Measurements from ENCODE around the gene SPR.

Gene SPR

DNA sequence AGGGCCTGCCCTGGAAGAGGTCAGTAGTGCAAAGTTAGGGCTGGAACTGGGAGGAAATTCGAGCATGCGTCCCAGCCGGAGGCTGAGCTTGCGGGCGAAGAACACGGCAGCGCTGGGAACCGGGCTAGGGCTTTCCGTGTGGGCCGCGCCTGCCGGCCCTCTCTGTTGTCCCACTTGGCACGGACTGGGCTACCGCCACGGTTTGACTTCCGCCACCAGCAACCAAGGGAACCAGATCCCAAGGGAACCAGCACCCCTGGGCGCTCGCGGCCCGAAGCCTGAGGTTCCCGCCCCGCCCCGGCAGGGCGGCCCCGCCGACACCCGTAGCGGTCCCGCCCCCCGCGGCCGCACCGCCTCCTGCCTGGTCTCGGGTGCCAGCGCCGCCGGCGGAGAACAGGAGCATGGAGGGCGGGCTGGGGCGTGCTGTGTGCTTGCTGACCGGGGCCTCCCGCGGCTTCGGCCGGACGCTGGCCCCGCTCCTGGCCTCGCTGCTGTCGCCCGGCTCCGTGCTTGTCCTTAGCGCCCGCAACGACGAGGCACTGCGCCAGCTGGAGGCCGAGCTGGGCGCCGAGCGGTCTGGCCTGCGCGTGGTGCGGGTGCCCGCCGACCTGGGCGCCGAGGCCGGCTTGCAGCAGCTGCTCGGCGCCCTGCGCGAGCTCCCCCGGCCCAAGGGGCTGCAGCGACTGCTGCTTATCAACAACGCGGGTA, at the start of gene SPR:
SPR (plus strand) TSS at position 377 of the 708 bp plus-strand sequence; CDS start at position 402, 25 bp downstream.
- peak; percentile 9 to 26 for DNase-seq (ENCODE audit: low read depth in 2 of 2)

DNA sequence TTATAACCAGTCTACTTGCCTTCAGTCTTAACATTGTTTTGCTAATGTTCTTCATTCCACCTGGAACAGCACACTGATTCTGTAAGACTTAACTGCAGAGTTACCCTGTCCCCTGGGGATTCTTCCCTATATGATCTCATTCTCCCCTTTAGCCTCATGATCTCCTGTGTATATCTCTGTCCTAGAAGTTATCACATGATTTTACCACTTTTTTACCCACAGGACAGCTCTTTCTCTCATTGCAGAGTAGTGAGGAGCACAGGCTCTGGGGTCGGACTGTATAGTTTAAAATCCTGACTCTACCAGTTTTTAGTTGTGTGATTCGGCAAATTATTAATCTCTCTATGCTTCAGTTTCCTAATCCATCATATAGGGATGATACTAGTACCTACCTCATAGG, 47.1 kb upstream of the SPR start:
- DNase-seq (ENCODE audit: low read depth in 2 of 2): no peak

DNA sequence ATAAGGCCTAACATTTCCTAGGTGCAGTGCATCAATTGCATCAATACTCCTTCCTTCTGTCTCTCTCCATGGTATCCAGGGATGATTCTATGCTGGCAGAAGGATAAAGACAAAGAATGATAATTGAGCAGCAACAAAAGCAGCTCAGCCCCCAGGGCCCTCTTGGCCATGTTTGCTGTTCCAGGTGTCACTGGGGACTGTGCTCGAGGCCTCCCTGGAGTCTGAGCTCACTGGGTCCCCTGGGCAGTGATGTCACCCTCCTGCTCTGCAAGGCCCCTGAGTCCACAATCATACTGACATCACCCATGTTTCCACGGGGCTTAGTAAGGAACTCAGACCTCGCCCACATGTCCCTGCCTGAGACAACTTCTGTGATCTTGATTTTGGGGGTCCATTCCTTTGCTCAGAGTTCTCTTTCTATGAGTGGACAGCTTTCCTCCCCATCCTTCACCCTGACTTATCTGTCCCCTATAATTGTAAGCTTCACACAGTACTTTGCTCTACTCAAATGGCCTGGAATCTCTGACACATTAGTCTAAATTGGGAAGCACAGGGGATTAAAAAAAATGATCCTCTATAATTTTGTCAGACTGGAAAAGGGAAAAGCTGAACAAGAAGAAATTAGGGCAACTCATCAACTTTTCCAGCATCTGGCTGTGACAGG, 45.6 kb upstream of the SPR start:
- DNase-seq (ENCODE audit: low read depth in 2 of 2): no peak

DNA sequence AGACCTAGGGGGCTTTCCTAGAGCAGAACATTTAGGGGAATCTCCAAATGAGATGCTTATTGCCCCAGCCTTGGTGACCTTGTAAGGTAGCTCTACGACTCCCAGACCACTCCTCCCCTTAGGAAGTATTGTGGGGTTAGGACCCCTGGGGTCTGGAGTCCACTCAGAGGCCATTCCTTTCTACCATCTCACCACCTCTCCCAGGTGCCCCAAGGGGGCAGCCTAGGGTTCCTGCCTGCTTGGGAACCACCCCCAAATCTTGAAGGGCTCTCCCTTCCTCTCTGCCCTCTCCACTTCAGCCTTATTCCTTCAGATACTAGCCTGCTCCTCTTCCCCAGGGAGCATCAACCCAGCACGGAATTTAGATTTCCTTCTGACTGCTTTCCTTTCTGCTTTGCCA, 43.9 kb upstream of the SPR start:
- no peak for DNase-seq (ENCODE audit: low read depth in 2 of 2)

DNA sequence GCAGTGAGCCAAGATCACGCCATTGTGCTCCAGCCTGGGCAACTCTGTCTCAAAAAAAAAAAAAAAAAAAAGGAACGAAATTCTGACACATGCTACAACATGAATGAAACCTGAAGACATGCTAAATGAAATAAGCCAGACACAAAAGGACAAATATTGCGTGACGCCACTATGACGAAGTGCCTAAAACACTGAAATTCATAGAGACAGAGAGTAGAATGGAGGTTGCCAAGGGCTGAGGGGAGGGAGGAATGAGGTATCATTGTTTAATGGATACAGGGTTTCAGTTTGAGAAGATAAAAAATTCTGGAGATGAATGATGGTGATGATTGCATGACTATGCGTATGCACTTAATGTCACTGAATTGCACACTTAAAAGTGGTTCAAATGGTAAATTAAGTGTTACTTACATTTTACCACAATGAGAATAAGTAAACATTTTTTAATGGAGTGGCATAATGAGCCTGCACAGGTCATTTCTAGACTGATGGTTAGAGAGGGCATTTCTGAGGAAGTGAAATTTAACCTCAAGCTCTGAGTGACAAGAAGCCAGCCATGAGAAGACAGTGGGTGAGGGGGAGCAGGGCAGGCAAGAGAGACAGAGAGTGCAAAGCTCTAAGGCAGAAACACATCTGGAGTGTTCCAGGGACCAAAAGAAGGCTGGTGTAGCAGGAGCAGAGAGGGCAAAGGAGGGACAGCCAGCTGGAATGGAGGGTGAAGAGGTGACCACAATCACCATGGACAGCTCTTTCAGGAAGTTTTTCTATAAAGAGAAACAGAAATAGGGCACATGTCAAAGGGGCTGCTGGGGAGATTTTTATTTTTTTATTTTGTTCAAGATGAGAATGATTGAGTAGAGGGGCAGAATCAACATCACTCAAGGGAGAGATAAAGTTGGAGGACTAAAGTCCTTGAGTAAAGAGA, 40.8 kb upstream of the SPR start:
- DNase-seq (ENCODE audit: low read depth in 2 of 2): no peak

DNA sequence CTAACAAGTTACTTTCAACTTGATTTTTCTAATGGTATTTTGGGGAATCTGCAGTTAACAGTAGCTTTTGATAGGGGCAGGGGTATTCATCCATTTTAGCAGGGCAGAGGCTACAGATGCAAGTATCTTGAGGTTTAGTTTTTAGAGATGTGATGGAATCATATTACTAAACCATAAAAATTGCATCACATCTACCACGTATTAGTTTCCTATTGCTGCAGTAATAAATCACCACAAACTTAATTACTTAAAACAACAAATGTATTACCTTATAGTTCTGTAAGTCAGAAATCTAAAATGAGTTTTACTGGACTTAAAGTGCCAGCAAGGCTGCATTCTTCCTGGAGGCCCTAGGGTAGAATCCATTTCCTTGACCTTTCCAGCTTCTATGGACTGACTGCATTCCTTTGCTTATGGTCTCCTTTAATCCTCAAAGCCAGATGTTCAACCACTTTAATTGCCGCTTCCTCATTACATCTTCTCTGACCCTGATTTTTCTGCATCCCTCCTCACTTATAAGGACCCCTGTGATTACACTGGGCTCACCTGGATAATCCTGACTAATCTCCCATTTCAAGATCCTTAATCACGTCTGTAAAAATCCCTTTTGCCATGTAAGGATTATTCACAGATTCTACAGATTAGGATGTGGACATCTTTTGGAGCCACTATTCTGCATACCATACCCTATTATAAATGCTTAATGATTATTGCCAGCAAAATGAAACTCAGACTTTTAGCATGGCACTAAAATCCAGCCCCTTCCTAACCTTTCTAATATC, 39.5 kb upstream of the SPR start:
- DNase-seq (ENCODE audit: low read depth in 2 of 2): no peak

DNA sequence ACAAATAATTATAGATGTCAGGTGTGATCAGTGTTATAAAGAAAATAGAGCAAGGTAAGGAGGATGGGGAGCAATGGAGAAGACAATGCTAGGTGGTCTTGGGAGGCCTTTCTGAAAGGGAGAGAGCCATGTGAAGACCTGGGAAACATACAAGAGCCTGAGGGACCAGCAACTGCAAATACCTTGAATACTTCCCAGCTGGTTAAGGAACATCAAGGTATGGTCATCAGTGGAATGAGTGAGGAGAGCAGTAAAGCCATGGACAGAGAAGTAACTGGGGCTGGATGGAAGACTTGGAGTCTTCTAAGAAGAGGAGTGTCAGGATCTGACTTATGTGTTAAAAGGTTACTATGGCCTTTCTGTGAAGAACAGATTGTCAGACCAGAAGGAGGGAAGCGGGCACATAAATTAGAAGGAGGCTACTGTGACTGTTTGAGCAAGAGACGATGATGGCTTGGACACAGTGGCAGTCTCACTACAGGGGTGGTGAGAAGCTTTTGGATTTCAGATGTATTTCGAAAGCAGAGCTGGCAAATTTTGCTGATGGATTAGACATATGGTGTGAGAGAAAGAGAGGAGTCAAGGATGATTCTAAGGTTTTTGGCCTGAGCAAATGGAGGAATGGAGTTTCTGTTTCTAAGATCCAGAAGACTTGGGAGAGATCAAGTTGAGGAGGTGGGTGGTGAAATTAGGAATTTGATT, 38.6 kb upstream of the SPR start:
- DNase-seq (ENCODE audit: low read depth in 2 of 2): no peak

DNA sequence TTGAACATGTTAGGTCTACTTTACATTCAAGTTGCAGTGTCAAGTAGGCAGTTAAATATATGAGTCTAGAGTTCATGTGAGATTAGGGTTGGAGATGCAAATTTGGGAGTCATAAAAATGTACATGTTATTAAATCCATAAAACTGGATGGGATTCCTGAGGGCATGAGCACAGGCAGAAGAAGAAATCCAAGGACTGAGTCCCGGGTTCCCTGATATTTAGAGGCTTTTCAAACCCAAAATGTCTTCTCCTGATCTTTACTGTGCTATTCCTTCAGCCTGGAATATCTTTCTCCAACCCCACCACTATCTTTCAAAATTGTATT, 38.1 kb upstream of the SPR start:
- no peak for DNase-seq (ENCODE audit: low read depth in 2 of 2)

DNA sequence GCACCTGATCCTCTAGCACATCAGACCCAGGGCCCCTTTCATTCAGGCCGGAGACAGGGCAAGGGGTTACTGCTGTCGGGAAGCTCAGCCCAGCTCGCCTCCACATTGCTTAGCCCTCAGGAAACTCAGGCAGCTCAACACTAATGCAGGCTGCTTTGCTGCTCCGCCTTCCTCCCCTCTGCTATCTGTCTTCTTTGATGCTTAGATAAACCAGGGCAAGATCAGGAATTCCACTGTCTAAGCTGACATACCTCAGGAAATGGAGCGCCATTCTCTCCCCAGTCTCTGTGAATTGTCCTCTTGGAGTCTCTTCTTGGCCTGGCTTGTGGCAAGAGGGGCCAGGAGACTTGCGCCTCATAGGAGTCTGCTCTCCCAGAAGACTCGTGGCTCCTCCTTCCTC, 35.9 kb upstream of the SPR start:
- DNase-seq (ENCODE audit: low read depth in 2 of 2): no peak

DNA sequence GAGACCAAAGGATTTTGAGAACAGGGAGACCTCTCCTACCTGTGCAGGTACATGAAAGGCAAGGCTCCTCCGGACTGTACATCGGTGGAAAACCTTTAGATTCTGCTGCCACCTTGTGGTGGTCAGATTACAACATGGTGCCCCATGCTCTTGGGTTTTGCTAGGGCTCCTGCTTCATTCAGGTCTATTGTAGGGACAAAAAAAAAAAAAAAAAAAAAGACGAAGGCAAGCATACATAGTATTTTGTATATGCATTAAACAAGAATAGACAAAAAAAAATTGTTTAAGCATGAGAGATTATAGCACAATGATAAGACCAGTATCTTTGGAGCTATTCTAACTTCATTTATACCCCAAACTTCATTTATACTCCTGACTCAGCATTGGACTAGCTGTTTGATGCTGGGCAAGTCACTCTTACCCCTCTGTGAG, 27.4 kb upstream of the SPR start:
- DNase-seq (ENCODE audit: low read depth in 2 of 2): peak; percentile 10 to 26

DNA sequence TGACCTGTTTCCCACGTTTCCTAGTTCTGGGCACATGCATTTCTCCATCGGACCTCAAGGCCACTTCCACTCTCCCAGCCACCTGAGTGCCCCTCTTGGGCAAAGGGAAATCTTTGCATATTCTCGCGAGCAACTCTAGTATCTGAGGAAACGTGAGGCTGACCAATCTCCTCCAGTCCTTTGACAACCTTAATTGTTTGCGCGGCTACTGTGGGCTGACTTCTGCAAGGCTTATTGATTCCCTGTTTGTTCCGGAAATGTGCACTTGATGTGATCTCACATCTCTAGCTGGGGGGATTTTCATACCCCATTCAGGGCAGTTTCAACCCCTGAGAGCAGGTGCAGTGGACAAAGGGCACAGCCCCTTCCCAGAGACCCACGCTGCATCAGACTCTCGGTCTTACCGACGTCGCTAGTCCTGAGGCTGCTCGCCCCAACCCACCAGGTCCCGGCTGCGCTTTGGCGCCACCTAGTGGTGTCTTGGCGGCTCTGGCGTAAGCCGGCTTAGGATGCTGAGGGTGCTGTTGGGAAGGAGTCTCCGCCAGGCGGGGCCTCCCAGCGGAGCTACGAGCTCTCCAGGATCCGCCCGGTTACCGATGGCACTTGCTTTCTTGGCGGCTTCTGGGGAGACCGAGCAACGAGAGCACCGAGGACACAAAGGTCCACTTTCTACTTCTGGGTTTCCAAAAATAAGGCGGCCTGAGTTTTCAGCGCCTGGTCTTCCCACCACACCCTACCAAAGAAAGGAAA, 24.8 kb upstream of the SPR start:
- peak; percentile 70 to 74 for DNase-seq (ENCODE audit: low read depth in 2 of 2)

DNA sequence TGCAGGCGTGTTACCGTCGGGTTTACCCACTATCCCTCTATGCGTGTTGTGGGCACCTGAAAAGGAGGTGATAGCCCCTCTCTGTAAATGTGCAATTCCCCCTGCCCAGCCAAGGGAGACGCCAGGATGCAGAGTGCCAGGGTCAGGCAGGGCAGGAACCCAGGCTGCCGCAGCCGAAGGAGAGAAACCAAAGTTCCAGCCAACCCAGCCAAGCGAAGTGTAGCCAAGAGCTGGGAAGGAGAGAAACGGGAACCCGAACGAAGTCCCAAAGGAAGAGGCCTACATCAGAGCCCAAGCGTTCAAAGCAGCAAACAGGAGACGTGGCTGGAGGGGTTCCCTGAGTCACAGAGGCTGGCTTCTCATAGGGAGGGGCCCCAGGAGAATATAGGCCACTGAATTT, 24.2 kb upstream of the SPR start:
- DNase-seq (ENCODE audit: low read depth in 2 of 2): no peak

DNA sequence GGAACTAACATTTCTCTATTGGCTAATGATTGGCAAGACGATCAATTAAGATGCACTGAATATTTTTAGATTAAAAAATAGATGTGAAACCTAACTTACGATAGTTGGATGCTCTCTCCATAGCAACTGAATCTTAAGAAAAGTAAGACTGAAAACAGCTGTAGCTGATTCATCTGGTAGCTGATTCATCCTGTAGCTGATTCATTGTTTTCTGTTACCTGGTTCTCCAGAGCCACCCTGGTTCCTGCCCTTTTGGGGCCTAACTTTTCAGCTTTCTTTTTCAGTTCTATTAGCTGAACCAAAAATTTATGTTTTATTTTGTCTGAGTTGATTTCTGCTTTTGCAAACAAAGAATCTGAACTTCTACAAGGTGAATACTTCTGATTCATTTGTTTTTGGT, 22.7 kb upstream of the SPR start:
- no peak for DNase-seq (ENCODE audit: low read depth in 2 of 2)

DNA sequence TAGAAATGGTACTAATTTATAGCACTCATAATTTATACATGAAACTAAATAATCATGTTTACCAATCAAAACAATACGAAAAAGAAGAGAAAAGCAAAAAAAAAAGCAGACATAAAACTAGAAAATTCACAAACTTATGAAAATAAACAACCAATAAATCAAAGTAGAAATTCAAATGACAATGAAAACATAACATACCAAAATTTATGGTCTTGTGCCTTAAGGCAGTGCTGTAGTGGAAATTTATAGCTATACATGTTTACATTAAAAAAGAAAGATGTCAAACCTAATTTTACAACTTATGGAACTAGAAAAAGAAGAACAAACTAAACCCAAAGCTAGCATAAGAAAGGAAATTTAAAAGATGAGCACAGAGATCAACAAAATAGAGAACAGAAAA, 16.1 kb upstream of the SPR start:
- DNase-seq (ENCODE audit: low read depth in 2 of 2): no peak

DNA sequence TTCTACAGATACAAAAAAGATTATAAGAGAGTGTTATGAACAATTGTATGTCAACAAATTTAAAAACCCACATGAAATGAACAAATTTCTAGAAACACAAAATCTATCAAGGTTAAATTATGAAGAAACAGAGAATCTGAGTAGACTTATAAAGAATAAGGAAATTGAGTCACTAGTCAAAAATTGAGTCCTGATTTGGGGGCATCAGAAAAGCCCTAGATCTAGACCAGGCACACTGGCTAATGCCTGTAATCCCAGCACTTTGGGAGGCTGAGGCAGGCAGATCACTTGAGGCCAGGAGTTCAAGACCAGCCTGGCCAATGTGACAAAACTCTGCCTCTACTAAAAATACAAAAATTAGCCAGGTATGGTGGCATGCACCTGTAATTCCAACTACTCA, 15.3 kb upstream of the SPR start:
- DNase-seq (ENCODE audit: low read depth in 2 of 2): no peak

DNA sequence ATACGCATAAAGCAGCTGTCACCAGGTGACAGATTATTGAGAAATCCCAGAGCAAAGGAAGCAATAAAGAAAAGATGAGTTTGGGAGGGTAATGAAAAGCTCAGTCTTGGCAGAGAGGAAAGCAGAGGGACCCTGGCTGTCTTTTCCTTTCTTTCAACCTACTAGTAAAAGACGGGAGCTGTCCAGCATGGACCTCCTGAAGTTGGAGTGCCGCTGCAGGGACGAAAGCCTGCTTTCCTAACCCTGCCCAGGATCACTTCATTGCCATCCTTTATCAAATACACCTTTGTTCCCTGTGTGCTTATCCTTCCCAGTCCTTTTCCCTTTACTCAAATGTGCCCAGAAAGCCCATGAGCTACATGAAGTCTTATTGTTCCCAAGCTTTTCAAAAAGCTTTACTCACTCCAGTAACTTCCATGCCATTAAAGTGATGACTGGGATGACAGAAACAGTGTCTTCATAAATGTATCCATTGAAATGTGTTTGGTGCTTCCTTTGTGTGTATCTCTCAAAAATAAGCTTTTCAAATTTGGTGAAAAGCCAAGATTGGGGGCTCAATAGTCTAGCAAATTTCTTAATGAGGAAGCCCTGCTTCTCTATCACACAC, 3.7 kb upstream of the SPR start:
- DNase-seq (ENCODE audit: low read depth in 2 of 2): no peak

DNA sequence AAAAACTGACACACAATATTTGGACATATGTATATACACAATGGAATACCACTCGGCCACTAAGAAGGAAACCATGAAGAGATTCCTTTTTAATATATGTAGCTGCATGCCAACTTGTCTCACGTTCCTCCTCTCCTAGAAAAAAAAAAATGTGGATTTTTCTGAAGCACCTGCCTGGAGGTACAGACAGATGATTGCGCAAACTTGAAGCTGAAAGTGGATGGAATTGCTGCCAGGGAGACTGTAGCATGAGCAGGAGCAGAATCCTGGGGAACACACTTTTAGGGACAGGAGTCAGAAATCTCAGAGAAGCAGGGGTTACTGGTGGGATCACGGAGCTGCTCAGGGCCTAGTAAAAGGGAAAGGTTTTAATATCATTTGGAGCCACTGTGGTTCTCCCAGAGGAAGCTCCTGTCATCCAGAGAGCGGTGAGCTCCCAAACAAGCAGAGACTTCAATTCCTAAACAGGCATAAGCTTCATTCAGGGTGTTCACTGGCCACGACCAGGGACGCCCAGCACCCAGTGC, 640 bp upstream of the SPR start:
- no peak for DNase-seq (ENCODE audit: low read depth in 2 of 2)

DNA sequence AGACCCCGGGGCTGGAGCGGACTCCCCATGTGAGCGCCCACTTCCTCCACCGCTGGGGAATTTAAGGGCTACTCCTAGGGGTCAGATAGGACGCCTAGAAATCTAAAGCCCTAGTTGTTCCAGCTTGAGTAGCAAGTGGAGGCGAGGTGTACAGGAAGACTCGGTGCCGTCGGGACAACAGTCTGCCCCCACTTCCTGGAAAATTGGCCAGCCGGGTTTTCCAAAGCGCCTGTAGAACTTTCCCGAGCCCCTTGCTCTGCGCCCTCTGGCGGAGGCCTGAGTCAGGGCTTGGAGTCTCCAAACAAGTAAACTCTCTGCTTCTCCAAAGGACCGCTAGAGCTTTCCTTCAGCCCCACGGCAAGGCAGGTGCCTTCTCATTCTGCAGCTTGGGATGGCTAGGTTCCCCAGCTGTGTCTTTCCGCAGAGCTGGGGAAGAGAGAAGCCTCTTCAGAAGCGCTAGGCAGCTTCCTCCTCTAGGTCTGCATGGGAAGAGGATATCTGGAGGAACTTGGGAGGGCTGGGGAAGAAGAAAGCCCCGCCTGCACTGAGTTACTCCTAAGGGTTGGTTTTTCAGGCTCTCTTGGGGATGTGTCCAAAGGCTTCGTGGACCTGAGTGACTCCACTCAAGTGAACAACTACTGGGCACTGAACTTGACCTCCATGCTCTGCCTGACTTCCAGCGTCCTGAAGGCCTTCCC, 681 bp downstream of the SPR start:
- DNase-seq (ENCODE audit: low read depth in 2 of 2): peak; percentile 12 to 15

Measured in stimulated activated CD8-positive, alpha-beta memory T cell treated with anti-CD3 and anti-CD28 coated beads, Interleukin-2, amount 100 ng/mL, for 1 hour (primary cell).